Activated CD8-positive, alpha-beta memory T cell treated with anti-CD3 and anti-CD28 coated beads, Interleukin-2, amount 50 U/mL, for 1 hour (primary cell): Measurements from ENCODE around the gene AASS.

Source experiments
- DNase-seq: peaks from one replicate; pipeline ENCODE4 v3.0.0-alpha.2; 2020; ENCODE audit errors: extremely low read depth

Gene AASS

GRCh38 chr7:122118757-122119156 is 25.3 kb downstream of the AASS start:
- no peak for DNase-seq

GRCh38 chr7:122103064-122103463 is 41.0 kb downstream of the AASS start:
- DNase-seq: no peak

- no peak for DNase-seq
Measured at GRCh38 chr7:122100021-122100420, 44.0 kb downstream of the AASS start.

GRCh38 chr7:122095642-122096041 is 48.4 kb downstream of the AASS start:
- no peak for DNase-seq

- DNase-seq: no peak
Measured at GRCh38 chr7:122094549-122094948, 49.5 kb downstream of the AASS start.

- peak; percentile 1 for DNase-seq
Measured at GRCh38 chr7:122092964-122093797, 50.9 kb downstream of the AASS start.

GRCh38 chr7:122082670-122083069 is 61.4 kb downstream of the AASS start:
- no peak for DNase-seq

- no peak for DNase-seq
Measured at GRCh38 chr7:122082160-122082559, 61.9 kb downstream of the AASS start.

GRCh38 chr7:122073635-122074034 is 70.4 kb downstream of the AASS start:
- DNase-seq: no peak

- no peak for DNase-seq
Measured at GRCh38 chr7:122072924-122073599, 71.0 kb downstream of the AASS start.

GRCh38 chr7:122072272-122072671 is 71.8 kb downstream of the AASS start:
- no peak for DNase-seq

GRCh38 chr7:122070834-122071233 is 73.2 kb downstream of the AASS start:
- no peak for DNase-seq

GRCh38 chr7:122070062-122070461 is 74.0 kb downstream of the AASS start:
- no peak for DNase-seq

- no peak for DNase-seq
Measured at GRCh38 chr7:122068999-122069398, 75.0 kb downstream of the AASS start.

GRCh38 chr7:122068046-122068445 is 76.0 kb downstream of the AASS start:
- DNase-seq: no peak

GRCh38 chr7:122067077-122067476 is 77.0 kb downstream of the AASS start:
- DNase-seq: no peak

GRCh38 chr7:122064971-122065370 is 79.1 kb downstream of the AASS start:
- no peak for DNase-seq

- DNase-seq: no peak
Measured at GRCh38 chr7:122063146-122063545, 80.9 kb downstream of the AASS start.

GRCh38 chr7:122059542-122059941 is 84.5 kb downstream of the AASS start:
- no peak for DNase-seq

GRCh38 chr7:122056977-122057376 is 87.1 kb downstream of the AASS start:
- no peak for DNase-seq

- DNase-seq: no peak
Measured at GRCh38 chr7:122055073-122055472, 89.0 kb downstream of the AASS start.

GRCh38 chr7:122054393-122054792 is 89.7 kb downstream of the AASS start:
- DNase-seq: no peak

- DNase-seq: no peak
Measured at GRCh38 chr7:122046402-122046801, 97.6 kb downstream of the AASS start.
